Cardiac fibroblast (primary cell): ENCODE measurements around the gene NUDT6.
A peak's percentile ranks its signal among the peaks of the same experiment; 100 is the strongest.

ENCODE experiments used
- DNase-seq, 2 donors: peaks; one replicate each; pipeline versions ENCODE4 v3.0.0 to v3.0.0-alpha.2; 2010; ENCODE audit warnings: low read depth in 2 of 2
- H3K4me3 ChIP-seq, 2 donors: replicated peaks in 1 of 2; 1 replicate in 1 of 2; 2 replicates in 1 of 2; pipeline ENCODE4 v1.5.1; 2011; ENCODE audit warnings: low read depth in 2 of 2, low read length in 2 of 2, mild to moderate bottlenecking in 2 of 2, moderate library complexity in 1 of 2
- TF ChIP-seq, protein P1 (sequence below): IDR thresholded peaks from one replicate; pipeline ENCODE4 v1.5.1; 2011; ENCODE audit warnings: low read depth, mild to moderate bottlenecking, low read length, inconsistent platforms

NUDT6 gene

DNA sequence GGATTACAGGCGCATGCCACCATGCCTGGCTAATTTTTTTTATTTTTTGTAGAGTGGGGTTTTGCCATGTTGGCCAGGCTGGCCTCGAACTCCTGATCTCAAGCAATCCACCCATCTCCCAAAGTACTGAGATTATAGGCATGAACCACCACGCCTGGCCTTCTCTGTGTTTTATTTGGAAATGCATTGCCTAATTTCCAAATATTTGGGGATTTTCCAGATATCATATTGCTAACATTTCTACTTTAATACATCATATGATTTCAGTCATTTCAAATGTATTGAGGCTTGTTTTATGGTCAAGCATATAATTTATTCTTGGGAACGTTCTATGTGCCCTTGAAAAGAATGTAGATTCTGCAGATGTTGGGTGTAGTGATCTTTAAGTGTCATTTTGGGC is 57.0 kb downstream of the NUDT6 start:
- DNase-seq: peak; percentile 37 to 43
- no peak overlapping the region for H3K4me3 ChIP-seq
- TF ChIP-seq, protein P1, sequence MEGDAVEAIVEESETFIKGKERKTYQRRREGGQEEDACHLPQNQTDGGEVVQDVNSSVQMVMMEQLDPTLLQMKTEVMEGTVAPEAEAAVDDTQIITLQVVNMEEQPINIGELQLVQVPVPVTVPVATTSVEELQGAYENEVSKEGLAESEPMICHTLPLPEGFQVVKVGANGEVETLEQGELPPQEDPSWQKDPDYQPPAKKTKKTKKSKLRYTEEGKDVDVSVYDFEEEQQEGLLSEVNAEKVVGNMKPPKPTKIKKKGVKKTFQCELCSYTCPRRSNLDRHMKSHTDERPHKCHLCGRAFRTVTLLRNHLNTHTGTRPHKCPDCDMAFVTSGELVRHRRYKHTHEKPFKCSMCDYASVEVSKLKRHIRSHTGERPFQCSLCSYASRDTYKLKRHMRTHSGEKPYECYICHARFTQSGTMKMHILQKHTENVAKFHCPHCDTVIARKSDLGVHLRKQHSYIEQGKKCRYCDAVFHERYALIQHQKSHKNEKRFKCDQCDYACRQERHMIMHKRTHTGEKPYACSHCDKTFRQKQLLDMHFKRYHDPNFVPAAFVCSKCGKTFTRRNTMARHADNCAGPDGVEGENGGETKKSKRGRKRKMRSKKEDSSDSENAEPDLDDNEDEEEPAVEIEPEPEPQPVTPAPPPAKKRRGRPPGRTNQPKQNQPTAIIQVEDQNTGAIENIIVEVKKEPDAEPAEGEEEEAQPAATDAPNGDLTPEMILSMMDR: no peak

DNA sequence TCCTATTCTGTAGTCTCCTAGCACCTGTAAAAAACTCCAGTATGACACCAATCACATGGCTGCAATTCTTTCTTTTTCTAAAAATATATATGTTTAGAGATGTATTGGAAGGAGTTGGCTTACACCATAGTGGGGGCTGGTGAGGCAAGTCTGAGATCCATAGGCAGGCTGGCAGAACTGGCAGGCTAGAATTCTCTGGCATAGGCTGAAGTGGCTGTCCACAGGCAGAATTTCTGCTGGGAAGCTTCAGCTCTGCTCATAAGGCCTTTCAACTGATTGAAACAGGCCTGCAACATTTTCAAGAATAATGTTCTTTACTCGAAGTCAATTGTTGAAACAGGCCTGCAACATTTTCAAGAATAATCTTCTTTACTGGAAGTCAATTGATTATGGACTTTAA is 58.8 kb downstream of the NUDT6 start:
- peak in 1 of 2 donors; percentile 13 for DNase-seq
- TF ChIP-seq, protein P1: no peak

DNA sequence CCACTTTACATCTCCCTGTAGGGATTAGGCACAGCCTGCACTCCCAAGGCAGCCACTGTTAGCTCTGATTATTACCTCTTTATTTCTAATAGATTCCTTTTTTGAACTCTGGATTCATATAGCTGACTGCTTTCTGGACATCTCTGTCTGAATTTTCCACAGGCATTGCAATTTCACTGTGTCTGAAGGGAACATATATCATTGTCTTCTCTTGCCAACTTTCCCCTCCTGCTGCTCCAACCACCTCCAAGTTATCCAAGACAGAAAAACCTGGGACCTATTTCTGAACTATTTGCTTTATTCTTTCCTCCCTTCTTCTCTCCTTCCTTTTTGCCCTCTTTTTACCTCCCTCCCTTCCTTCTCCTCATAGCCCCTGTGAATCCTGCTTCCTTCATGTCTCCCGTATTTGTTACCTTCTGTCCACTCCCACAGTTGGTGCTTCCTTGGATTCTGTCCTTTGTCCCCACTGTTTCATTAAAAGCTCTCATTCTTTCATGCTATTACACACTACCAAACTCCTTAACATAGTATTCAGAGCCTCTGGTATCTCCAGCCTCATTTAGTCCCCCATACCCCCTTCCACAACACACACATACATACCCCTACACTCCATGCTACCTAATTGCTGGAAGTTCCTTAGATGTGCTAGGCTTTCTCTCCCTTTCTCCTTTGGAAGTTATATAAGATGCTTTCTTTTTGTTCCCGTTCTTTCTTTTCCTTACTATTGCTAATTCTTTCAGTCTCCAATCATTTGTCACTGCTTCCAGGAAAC is 61.0 kb downstream of the NUDT6 start:
- DNase-seq: no peak
- TF ChIP-seq, protein P1: no peak
- no peak overlapping the region for H3K4me3 ChIP-seq

More for the DNA sequence above, 58.8 kb downstream of the NUDT6 start:
- no peak overlapping the region for H3K4me3 ChIP-seq

DNA sequence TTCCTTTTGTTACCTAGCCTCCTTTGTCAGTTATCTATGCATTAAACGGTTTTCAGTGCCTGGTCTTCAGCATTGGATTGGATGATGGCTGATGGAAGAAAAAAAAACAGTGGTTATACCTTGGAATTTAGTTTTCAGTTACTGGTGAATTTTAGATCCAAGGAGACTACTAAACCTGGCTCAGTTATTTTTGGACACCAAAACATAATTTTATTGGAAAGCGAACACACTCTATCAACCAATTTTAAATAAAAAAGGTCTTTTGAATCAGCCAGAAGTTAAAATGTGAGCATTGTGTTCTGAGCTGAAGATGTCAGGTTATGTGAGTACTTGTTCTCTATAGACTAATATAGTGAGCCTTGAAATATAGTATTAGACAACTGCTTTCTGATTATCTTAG is 63.7 kb downstream of the NUDT6 start:
- TF ChIP-seq, protein P1: no peak
- no peak for DNase-seq
- no peak overlapping the region for H3K4me3 ChIP-seq

DNA sequence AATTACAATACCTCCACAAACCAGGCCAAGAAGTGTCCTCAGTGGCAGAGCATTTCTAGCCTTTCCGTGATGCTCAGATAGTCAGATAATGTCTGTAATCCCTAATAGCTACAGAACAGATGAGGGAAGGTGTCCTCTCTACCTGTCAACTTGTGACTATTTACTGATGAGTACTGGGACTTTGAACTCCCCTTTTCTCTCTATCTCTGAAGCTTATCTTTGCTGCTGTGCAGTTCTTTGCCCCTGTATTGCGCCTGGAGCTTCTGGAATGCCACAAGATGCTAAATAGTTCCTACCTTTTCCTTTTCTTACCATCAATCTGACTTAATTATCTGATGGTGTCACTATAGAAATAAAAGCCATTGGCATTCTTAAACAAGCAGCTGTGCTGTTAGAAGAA is 65.2 kb downstream of the NUDT6 start:
- DNase-seq: no peak
- TF ChIP-seq, protein P1: no peak
- H3K4me3 ChIP-seq: no peak overlapping the region

DNA sequence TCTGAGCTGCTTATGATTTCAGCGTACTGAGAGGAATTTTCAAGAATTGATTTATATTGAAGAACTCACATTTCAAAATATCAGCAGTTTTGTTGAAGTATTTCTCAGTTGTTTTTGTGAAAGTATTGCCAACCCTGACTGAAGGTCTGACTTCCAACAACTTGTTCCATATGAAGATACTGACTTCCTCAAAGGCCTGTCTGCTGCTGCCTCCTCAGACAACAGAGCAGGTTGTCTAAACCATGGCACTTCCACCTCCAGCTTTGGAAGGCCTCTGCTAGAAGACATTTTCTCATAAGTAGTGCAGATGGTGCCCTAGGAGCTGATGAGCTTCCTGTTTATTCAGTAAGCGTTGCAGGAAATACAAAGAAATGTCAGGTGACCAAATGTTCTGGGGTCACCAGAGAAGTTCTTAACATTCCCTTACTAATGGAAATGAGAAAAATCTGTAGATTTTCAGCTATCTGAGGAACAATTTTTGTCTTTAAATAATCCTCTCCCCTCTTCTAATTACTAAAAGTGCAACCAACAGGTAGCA is 67.0 kb downstream of the NUDT6 start:
- no peak overlapping the region for H3K4me3 ChIP-seq
- TF ChIP-seq, protein P1: no peak
- DNase-seq: no peak
